ENCODE data around the gene ADD2. TPM values are rescaled to one million over a fixed set of nuclear protein-coding genes. Genes with fewer than 3 reads are reported as not detected.

Gene ADD2
- total RNA-seq, 2 experiments from 2014 or later: 0.45 to 1.2 TPM

- Mint-ChIP-seq H3K36me3 (no peaks in the 10 kb centered on the region), H3K4me1 (peaks cover 2% of the 10 kb centered on the region), H3K9me3 (ENCODE audit: low read depth) (no peaks in the 10 kb centered on the region), H3K27me3 (peaks cover 2% of the 10 kb centered on the region), H3K27ac (no peak overlapping the region), H3K4me3 (no peak overlapping the region)
- CTCF ChIA-PET: interaction anchor here (0.6 kb wide), 1 partner anchor 51 kb away, joined by 3 read pairs; no protein-coding TSS in a partner anchor
- DNase-seq: peak; percentile 29
- no peak for ATAC-seq
Observed at GRCh38 chr2:70706026-70706795, 61.8 kb downstream of the ADD2 start.

- Mint-ChIP-seq H3K4me3 (no peak overlapping the region), H3K27ac (no peak overlapping the region), H3K4me1 (peaks cover 2% of the 10 kb centered on the region), H3K9me3 (ENCODE audit: low read depth) (no peaks in the 10 kb centered on the region), H3K27me3 (peaks cover 8% of the 10 kb centered on the region), H3K36me3 (no peaks in the 10 kb centered on the region)
- ATAC-seq (no peak), DNase-seq (peak; percentile 32)
- CTCF ChIA-PET: no interaction called here
Observed at GRCh38 chr2:70705160-70705850, 62.7 kb downstream of the ADD2 start.

- DNase-seq (peak; percentile 29), ATAC-seq (no peak)
- CTCF ChIA-PET: no interaction called here
- Mint-ChIP-seq H3K36me3 (no peaks in the 10 kb centered on the region), H3K9me3 (ENCODE audit: low read depth) (no peaks in the 10 kb centered on the region), H3K4me3 (no peak overlapping the region), H3K27ac (no peak overlapping the region), H3K27me3 (peaks cover 13% of the 10 kb centered on the region), H3K4me1 (peaks cover 2% of the 10 kb centered on the region)
Observed at GRCh38 chr2:70703900-70704549, 64.0 kb downstream of the ADD2 start.

GRCh38 chr2:70702711-70703395 is 65.1 kb downstream of the ADD2 start:
- CTCF ChIA-PET: no interaction called here
- H3K27ac Mint-ChIP-seq: no peak overlapping the region
- no peaks in the 10 kb centered on the region for H3K4me1 Mint-ChIP-seq
- H3K9me3 Mint-ChIP-seq (ENCODE audit: low read depth): no peaks in the 10 kb centered on the region
- DNase-seq (peak; percentile 14), ATAC-seq (no peak)
- peaks cover 20% of the 10 kb centered on the region for H3K27me3 Mint-ChIP-seq
- H3K36me3 Mint-ChIP-seq: no peaks in the 10 kb centered on the region
- H3K4me3 Mint-ChIP-seq: no peak overlapping the region

- H3K36me3 Mint-ChIP-seq: no peaks in the 10 kb centered on the region
- peak; percentile 7 for DNase-seq
- H3K27me3 Mint-ChIP-seq: peaks cover 22% of the 10 kb centered on the region
- no peaks in the 10 kb centered on the region for H3K9me3 Mint-ChIP-seq (ENCODE audit: low read depth)
- H3K4me1 Mint-ChIP-seq: no peaks in the 10 kb centered on the region
- no peak for ATAC-seq
- H3K4me3 Mint-ChIP-seq: no peak overlapping the region
- H3K27ac Mint-ChIP-seq: no peak overlapping the region
- CTCF ChIA-PET: interaction anchor here (1.2 to 1.7 kb wide), 2 partner anchors 46 to 831 kb away, joined by 3 read pairs; no protein-coding TSS in a partner anchor
Observed at GRCh38 chr2:70698847-70699246, 69.2 kb downstream of the ADD2 start.

- no peak overlapping the region for H3K27ac Mint-ChIP-seq
- H3K36me3 Mint-ChIP-seq: no peaks in the 10 kb centered on the region
- CTCF ChIA-PET: interaction anchor here (1.2 to 1.4 kb wide), 2 partner anchors 11 to 832 kb away, joined by 3 to 4 read pairs; no protein-coding TSS in a partner anchor
- DNase-seq (peak; percentile 18), ATAC-seq (no peak)
- H3K4me3 Mint-ChIP-seq: no peak overlapping the region
- H3K27me3 Mint-ChIP-seq: peaks cover 22% of the 10 kb centered on the region
- H3K4me1 Mint-ChIP-seq: no peaks in the 10 kb centered on the region
- H3K9me3 Mint-ChIP-seq (ENCODE audit: low read depth): no peaks in the 10 kb centered on the region
Observed at GRCh38 chr2:70697603-70698383, 70.2 kb downstream of the ADD2 start.

GRCh38 chr2:70696142-70696541 is 71.9 kb downstream of the ADD2 start:
- peaks cover 22% of the 10 kb centered on the region for H3K27me3 Mint-ChIP-seq
- no peaks in the 10 kb centered on the region for H3K9me3 Mint-ChIP-seq (ENCODE audit: low read depth)
- no peak overlapping the region for H3K27ac Mint-ChIP-seq
- no peak overlapping the region for H3K4me3 Mint-ChIP-seq
- peak; percentile 21 for DNase-seq
- no peaks in the 10 kb centered on the region for H3K4me1 Mint-ChIP-seq
- CTCF ChIA-PET: interaction anchor here (1.4 kb wide), 1 partner anchor 10 kb away, joined by 4 read pairs; no protein-coding TSS in a partner anchor
- ATAC-seq: no peak
- no peaks in the 10 kb centered on the region for H3K36me3 Mint-ChIP-seq

GRCh38 chr2:70692256-70692655 is 75.7 kb downstream of the ADD2 start:
- CTCF ChIA-PET: no interaction called here
- peak; percentile 31 for DNase-seq
- H3K36me3 Mint-ChIP-seq: no peaks in the 10 kb centered on the region
- no peak overlapping the region for H3K27ac Mint-ChIP-seq
- H3K9me3 Mint-ChIP-seq (ENCODE audit: low read depth): no peaks in the 10 kb centered on the region
- no peaks in the 10 kb centered on the region for H3K4me1 Mint-ChIP-seq
- ATAC-seq: no peak
- H3K4me3 Mint-ChIP-seq: no peak overlapping the region
- peaks cover 10% of the 10 kb centered on the region for H3K27me3 Mint-ChIP-seq

GRCh38 chr2:70691497-70692140 is 76.4 kb downstream of the ADD2 start:
- Mint-ChIP-seq H3K4me1 (peaks cover 1% of the 10 kb centered on the region), H3K36me3 (no peaks in the 10 kb centered on the region), H3K27ac (no peak overlapping the region), H3K4me3 (no peak overlapping the region), H3K27me3 (peaks cover 10% of the 10 kb centered on the region), H3K9me3 (ENCODE audit: low read depth) (no peaks in the 10 kb centered on the region)
- ATAC-seq (no peak), DNase-seq (peak; percentile 23)
- CTCF ChIA-PET: no interaction called here

- CTCF ChIA-PET: no interaction called here
- no peak for ATAC-seq
- Mint-ChIP-seq H3K9me3 (ENCODE audit: low read depth) (no peaks in the 10 kb centered on the region), H3K36me3 (no peaks in the 10 kb centered on the region), H3K27ac (no peak overlapping the region), H3K27me3 (peaks cover 10% of the 10 kb centered on the region), H3K4me3 (no peak overlapping the region), H3K4me1 (peaks cover 1% of the 10 kb centered on the region)
- DNase-seq: peak; percentile 19
Observed at GRCh38 chr2:70690846-70691245, 77.2 kb downstream of the ADD2 start.

- Mint-ChIP-seq H3K27ac (no peak overlapping the region), H3K4me3 (no peak overlapping the region), H3K9me3 (ENCODE audit: low read depth) (no peaks in the 10 kb centered on the region), H3K27me3 (peaks cover 9% of the 10 kb centered on the region), H3K4me1 (peaks cover 1% of the 10 kb centered on the region), H3K36me3 (no peaks in the 10 kb centered on the region)
- no peak for ATAC-seq
- DNase-seq: peak; percentile 12
- CTCF ChIA-PET: interaction anchor here (0.5 kb wide), 1 partner anchor 94 kb away, joined by 3 read pairs; no protein-coding TSS in a partner anchor
Observed at GRCh38 chr2:70688427-70688826, 79.6 kb downstream of the ADD2 start.

GRCh38 chr2:70687461-70687795 is 80.6 kb downstream of the ADD2 start:
- CTCF ChIA-PET: interaction anchor here (1.4 kb wide), 1 partner anchor 14 kb away, joined by 4 read pairs; no protein-coding TSS in a partner anchor
- no peak for ATAC-seq
- H3K27ac Mint-ChIP-seq: no peak overlapping the region

More at GRCh38 chr2:70687461-70687795, 80.6 kb downstream of the ADD2 start:
- no peaks in the 10 kb centered on the region for H3K36me3 Mint-ChIP-seq
- no peaks in the 10 kb centered on the region for H3K9me3 Mint-ChIP-seq (ENCODE audit: low read depth)
- H3K4me1 Mint-ChIP-seq: peaks cover 1% of the 10 kb centered on the region
- H3K4me3 Mint-ChIP-seq: no peak overlapping the region
- H3K27me3 Mint-ChIP-seq: peaks cover 9% of the 10 kb centered on the region
- DNase-seq: no peak

Data from activated CD8-positive, alpha-beta memory T cell treated with anti-CD3 and anti-CD28 coated beads, Interleukin-2, amount 10 ng/mL, durations not matched to agents 7 days and 5 days (primary cell).